Naive thymus-derived CD4-positive, alpha-beta T cell (primary cell): ENCODE data around the gene MMP17. TPM values are rescaled to one million over a fixed set of nuclear protein-coding genes. Genes with fewer than 3 reads are reported as not detected.
A peak's percentile ranks its signal among the peaks of the same experiment; 100 is the strongest.

Experiments used
- ATAC-seq: fragments of 150-1000 bp; cut with Tn5 transposase; 2 replicates; pipeline ENCODE4 v1.10.0; 2021; ENCODE audit warnings: mild to moderate bottlenecking, moderate library complexity
- CTCF ChIA-PET: fragments of 350-600 bp; sonication (Branson Sonifier 250); formaldehyde crosslinking; loops from one replicate; lab custom pipeline; 2021; ENCODE audit warnings: antibody characterized with exemption; lab: Charles Lee
- POLR2A ChIA-PET: fragments of 350-600 bp; sonication (Branson Sonifier 250); formaldehyde crosslinking; loops from one replicate; lab custom pipeline; 2021; ENCODE audit warnings: antibody characterized with exemption, inconsistent platforms; lab: Charles Lee
- DNase-seq, 9 donors: peaks; one replicate each; pipeline versions ENCODE4 v3.0.0 to v3.0.0-alpha.2; 2020 to 2022; ENCODE audit warnings: mixed read lengths in 1 of 9
- H3K27ac ChIP-seq: one replicate; pipeline ENCODE4 v1.7.0; 2013; ENCODE audit warnings: mild to moderate bottlenecking, low read depth, low read length, moderate library complexity
- H3K27me3 ChIP-seq, 2 donors: one replicate each; pipeline ENCODE4 v1.7.0; 2013; ENCODE audit warnings: low read length in 2 of 2, mild to moderate bottlenecking in 2 of 2, moderate library complexity in 2 of 2; ENCODE audit not compliant: control insufficient read depth in 2 of 2, insufficient read depth in 2 of 2
- H3K36me3 ChIP-seq, 3 experiments: 1 replicate in 2 of 3; 2 replicates in 1 of 3; pipeline ENCODE4 v1.7.0; 2013; ENCODE audit warnings: low read length in 3 of 3, mild to moderate bottlenecking in 3 of 3, moderate library complexity in 1 of 3; ENCODE audit not compliant: insufficient read depth in 3 of 3, control insufficient read depth in 2 of 3
- H3K4me1 ChIP-seq, 2 donors: one replicate each; pipeline ENCODE4 v1.7.0; 2013; ENCODE audit warnings: low read length in 2 of 2, mild to moderate bottlenecking in 2 of 2, moderate library complexity in 1 of 2; ENCODE audit not compliant: control insufficient read depth in 2 of 2, insufficient read depth in 2 of 2
- H3K4me3 ChIP-seq: 2 replicates; pipeline ENCODE4 v1.7.0; 2013; ENCODE audit warnings: mild to moderate bottlenecking, low read length
- H3K9me3 ChIP-seq, 3 experiments: 1 replicate in 2 of 3; 2 replicates in 1 of 3; pipeline ENCODE4 v1.7.0; 2013; ENCODE audit warnings: low read length in 3 of 3; ENCODE audit not compliant: control insufficient read depth in 2 of 3
- H3K27ac Mint-ChIP-seq, 9 donors: one replicate each; pipeline ENCODE4 v1.8.0; 2020 to 2022; ENCODE audit warnings: mixed read lengths in 9 of 9, mild to moderate bottlenecking in 8 of 9, moderate library complexity in 5 of 9, inconsistent platforms in 2 of 9
- H3K27me3 Mint-ChIP-seq, 5 donors: one replicate each; pipeline ENCODE4 v1.8.0; 2021 to 2022; ENCODE audit warnings: mixed read lengths in 5 of 5, mild to moderate bottlenecking in 1 of 5
- H3K36me3 Mint-ChIP-seq, 5 donors: one replicate each; pipeline ENCODE4 v1.8.0; 2020 to 2022; ENCODE audit warnings: mixed read lengths in 5 of 5, mild to moderate bottlenecking in 3 of 5, inconsistent platforms in 1 of 5
- H3K4me1 Mint-ChIP-seq, 7 donors: one replicate each; pipeline ENCODE4 v1.8.0; 2020 to 2022; ENCODE audit warnings: mixed read lengths in 7 of 7, mild to moderate bottlenecking in 3 of 7, inconsistent platforms in 1 of 7
- H3K4me3 Mint-ChIP-seq, 10 donors: one replicate each; pipeline ENCODE4 v1.8.0; 2020 to 2022; ENCODE audit warnings: mild to moderate bottlenecking in 10 of 10, mixed read lengths in 10 of 10, moderate library complexity in 6 of 10, inconsistent platforms in 2 of 10
- H3K9me3 Mint-ChIP-seq, 11 donors: one replicate each; pipeline ENCODE4 v1.8.0; 2020 to 2022; ENCODE audit warnings: mixed read lengths in 11 of 11, mild to moderate bottlenecking in 4 of 11, inconsistent platforms in 1 of 11, moderate library complexity in 1 of 11
- intact Hi-C, 2 donors: fragments of 100-400 bp; cut with micrococcal nuclease; formaldehyde crosslinking; loops; one replicate each; pipeline ENCODE4 v1.15.1; 2023
- polyA plus RNA-seq, 2 donors: library from polyadenylated mRNA; unstranded; fragments of 300-500 nt; fragmentation: Illumina TruSeq; gene quantifications; one replicate each; pipeline ENCODE4 v1.2.3, GENCODE V29; 2021
- total RNA-seq, 6 experiments: library from RNA in 5 of 6; stranded (reverse) in 5 of 6; gene quantifications; 1 replicate in 5 of 6; 2 replicates in 1 of 6; pipeline ENCODE4 v1.2.3 and lab custom pipeline; 2021 to 2026

Gene MMP17
- total and polyA plus RNA-seq, 7 experiments from 2014 or later: 1.1 to 9.3 TPM; not detected in 5

DNA sequence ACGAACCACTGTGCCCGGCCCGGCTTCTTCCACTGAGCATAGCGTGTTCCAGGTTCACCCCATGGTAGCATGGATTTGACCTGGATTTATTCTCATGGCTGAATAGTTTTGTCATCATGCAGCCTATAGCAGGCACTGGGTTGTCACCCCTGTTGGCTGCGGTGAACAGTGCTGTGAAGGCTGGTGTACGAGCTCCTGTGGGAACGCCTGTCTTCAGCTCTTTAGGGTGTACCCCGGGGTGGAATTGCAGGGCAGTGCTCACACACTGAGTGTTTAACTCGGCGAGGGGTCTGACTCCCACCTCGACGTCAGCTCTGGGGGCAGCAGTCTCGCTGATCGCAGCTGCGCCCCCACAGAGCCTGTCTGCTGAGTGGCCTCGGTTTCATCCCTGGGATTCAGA lies 15.3 kb downstream of the MMP17 start:
- ChIA-PET POLR2A (no interaction called here), CTCF (interaction anchor here (0.6 kb wide), 1 partner anchor 30 kb away, joined by 3 read pairs; no protein-coding TSS in a partner anchor)
- no peak overlapping the region for H3K4me3 Mint-ChIP-seq
- intact Hi-C loops: no loop called here
- H3K27ac ChIP-seq: no peak overlapping the region
- no peaks in the 10 kb centered on the region for H3K27me3 Mint-ChIP-seq
- no peaks in the 10 kb centered on the region for H3K9me3 ChIP-seq
- H3K36me3 ChIP-seq: no peaks in the 10 kb centered on the region
- H3K9me3 Mint-ChIP-seq: no peaks in the 10 kb centered on the region
- ATAC-seq: no peak
- no peak overlapping the region for H3K27ac Mint-ChIP-seq
- no peaks in the 10 kb centered on the region for H3K4me1 ChIP-seq
- H3K4me1 Mint-ChIP-seq: no peaks in the 10 kb centered on the region
- no peaks in the 10 kb centered on the region for H3K27me3 ChIP-seq
- no peak for DNase-seq
- H3K36me3 Mint-ChIP-seq: no peaks in the 10 kb centered on the region
- no peak overlapping the region for H3K4me3 ChIP-seq

DNA sequence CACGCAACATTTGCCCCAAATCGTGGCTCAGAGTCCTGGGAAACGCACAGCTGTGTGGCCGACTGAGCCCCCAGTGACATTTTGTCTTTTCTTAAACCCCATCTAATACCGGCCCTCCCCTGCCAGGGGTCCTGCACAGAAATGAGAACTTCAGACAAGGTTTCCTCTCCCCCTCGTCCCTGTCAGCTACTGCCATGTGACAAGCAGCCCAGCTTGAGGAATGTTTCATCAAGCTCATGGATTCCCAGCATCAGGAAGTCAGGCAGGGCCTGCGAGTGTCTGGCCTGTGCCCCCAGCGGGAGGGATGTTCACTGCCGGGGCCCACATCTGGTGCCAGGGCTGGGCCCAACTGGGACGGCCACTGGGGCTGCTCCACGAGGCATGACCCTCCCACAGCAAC lies 15.9 kb downstream of the MMP17 start:
- H3K9me3 Mint-ChIP-seq: no peaks in the 10 kb centered on the region
- no peak overlapping the region for H3K27ac Mint-ChIP-seq
- no peaks in the 10 kb centered on the region for H3K36me3 ChIP-seq
- H3K4me3 Mint-ChIP-seq: no peak overlapping the region
- H3K27me3 Mint-ChIP-seq: no peaks in the 10 kb centered on the region
- no peaks in the 10 kb centered on the region for H3K36me3 Mint-ChIP-seq
- intact Hi-C loops: no loop called here
- H3K4me3 ChIP-seq: no peak overlapping the region
- ATAC-seq: no peak
- H3K4me1 Mint-ChIP-seq: no peaks in the 10 kb centered on the region
- H3K27ac ChIP-seq: no peak overlapping the region
- H3K4me1 ChIP-seq: no peaks in the 10 kb centered on the region
- no peaks in the 10 kb centered on the region for H3K27me3 ChIP-seq
- ChIA-PET POLR2A (no interaction called here), CTCF (interaction anchor here (0.6 kb wide), 1 partner anchor 30 kb away, joined by 3 read pairs; no protein-coding TSS in a partner anchor)
- H3K9me3 ChIP-seq: no peaks in the 10 kb centered on the region
- no peak for DNase-seq

DNA sequence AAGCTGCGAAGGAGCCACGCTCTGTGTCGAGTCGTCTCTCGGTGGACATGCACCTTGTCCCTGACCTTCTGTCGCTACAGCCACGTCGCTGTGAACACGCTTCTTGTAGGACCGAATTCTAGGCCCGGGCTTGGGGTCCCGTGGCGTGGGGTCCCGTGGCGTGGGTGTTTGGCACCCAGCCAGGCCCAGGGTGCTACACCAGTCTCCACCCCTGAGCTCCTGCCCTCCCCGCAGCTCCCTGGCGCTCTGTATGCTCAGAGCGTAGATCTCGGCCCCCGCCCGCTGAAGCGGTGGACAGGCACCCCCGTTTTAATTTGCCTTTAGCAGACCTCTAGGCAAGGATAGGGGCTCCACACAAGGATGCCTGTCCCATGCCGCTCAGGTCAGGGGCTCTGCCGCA lies 16.5 kb downstream of the MMP17 start:
- intact Hi-C loops: no loop called here
- no peak overlapping the region for H3K4me3 Mint-ChIP-seq
- DNase-seq: no peak
- no peaks in the 10 kb centered on the region for H3K9me3 Mint-ChIP-seq
- no peaks in the 10 kb centered on the region for H3K27me3 Mint-ChIP-seq
- ATAC-seq: no peak
- no peak overlapping the region for H3K27ac Mint-ChIP-seq
- H3K9me3 ChIP-seq: no peaks in the 10 kb centered on the region
- ChIA-PET POLR2A (no interaction called here), CTCF (no interaction called here)
- no peaks in the 10 kb centered on the region for H3K36me3 Mint-ChIP-seq
- no peaks in the 10 kb centered on the region for H3K36me3 ChIP-seq
- H3K4me1 Mint-ChIP-seq: no peaks in the 10 kb centered on the region
- no peaks in the 10 kb centered on the region for H3K4me1 ChIP-seq
- H3K27ac ChIP-seq: no peak overlapping the region
- H3K27me3 ChIP-seq: no peaks in the 10 kb centered on the region
- H3K4me3 ChIP-seq: no peak overlapping the region

DNA sequence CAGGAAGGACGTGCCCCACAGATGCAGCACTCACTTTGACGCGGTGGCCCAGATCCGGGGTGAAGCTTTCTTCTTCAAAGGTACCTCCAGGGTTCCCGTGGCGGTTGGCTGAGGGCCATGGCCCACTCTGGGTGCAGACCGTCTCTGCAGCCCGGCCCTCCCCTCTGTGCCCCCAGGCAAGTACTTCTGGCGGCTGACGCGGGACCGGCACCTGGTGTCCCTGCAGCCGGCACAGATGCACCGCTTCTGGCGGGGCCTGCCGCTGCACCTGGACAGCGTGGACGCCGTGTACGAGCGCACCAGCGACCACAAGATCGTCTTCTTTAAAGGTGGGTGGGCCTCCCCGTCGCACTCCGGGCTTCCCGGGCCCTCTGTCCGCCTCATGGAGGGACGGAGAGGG lies 16.9 kb downstream of the MMP17 start:
- Histone ChIP-seq H3K36me3 (no peaks in the 10 kb centered on the region), H3K4me1 (no peaks in the 10 kb centered on the region), H3K9me3 (no peaks in the 10 kb centered on the region), H3K27me3 (no peaks in the 10 kb centered on the region), H3K4me3 (no peak overlapping the region), H3K27ac (no peak overlapping the region)
- intact Hi-C loops: no loop called here
- ATAC-seq: no peak
- ChIA-PET CTCF (no interaction called here), POLR2A (no interaction called here)
- H3K27ac Mint-ChIP-seq: no peak overlapping the region
- H3K36me3 Mint-ChIP-seq: no peaks in the 10 kb centered on the region
- H3K4me1 Mint-ChIP-seq: no peaks in the 10 kb centered on the region
- H3K4me3 Mint-ChIP-seq: no peak overlapping the region
- no peaks in the 10 kb centered on the region for H3K27me3 Mint-ChIP-seq
- no peak for DNase-seq
- H3K9me3 Mint-ChIP-seq: no peaks in the 10 kb centered on the region

DNA sequence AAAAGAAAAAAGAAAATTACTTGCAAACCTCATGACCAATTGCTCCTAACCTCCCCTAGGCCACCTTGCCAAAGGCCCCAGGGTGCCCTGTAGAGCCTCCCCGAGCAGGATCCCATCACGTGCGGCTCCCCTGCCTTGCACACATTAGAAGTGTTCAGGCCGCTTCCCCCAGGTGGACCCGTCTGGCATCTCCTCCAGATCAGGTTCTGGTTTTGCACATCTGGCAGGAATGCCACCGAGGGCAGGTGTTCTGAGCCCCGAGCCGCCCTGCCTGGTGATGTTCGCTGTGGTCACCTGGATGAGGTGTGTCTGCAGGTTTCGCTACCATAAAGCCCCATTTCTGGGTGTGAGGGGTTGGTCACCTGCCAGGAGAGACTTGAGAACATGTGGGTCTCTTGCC lies 19.3 kb downstream of the MMP17 start:
- H3K36me3 ChIP-seq: no peaks in the 10 kb centered on the region
- Mint-ChIP-seq H3K27ac (peak overlapping the region in 1 of 9 donors; percentile 32), H3K4me3 (no peak overlapping the region), H3K4me1 (no peaks in the 10 kb centered on the region), H3K36me3 (no peaks in the 10 kb centered on the region), H3K9me3 (no peaks in the 10 kb centered on the region), H3K27me3 (no peaks in the 10 kb centered on the region)
- H3K4me1 ChIP-seq: no peaks in the 10 kb centered on the region
- H3K4me3 ChIP-seq: no peak overlapping the region
- ATAC-seq: no peak
- no peak for DNase-seq
- intact Hi-C loops: no loop called here
- H3K27ac ChIP-seq: no peak overlapping the region
- POLR2A ChIA-PET: no interaction called here
- H3K27me3 ChIP-seq: no peaks in the 10 kb centered on the region
- no peaks in the 10 kb centered on the region for H3K9me3 ChIP-seq
- CTCF ChIA-PET: no interaction called here

DNA sequence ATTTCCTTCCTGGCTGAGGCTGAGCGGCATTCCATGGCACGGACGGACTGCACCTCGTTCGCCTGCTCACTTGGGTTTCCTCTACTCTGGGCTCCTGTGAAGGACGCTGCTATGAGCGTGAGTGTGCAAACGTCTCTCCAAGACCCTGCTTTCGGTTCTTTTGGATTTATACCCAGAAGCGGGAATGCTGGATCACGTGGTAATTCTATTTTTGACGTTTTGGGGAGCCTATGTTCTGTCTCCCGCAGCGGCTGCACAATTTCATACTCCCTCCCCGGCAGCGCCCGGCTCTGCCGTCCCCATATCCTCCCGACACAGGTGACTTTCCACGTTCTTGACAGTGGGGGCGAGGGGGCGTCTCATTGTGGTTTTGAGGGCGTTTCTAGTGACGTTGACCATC lies 20.6 kb downstream of the MMP17 start:
- no peaks in the 10 kb centered on the region for H3K36me3 Mint-ChIP-seq
- H3K9me3 ChIP-seq: no peaks in the 10 kb centered on the region
- no peaks in the 10 kb centered on the region for H3K4me1 ChIP-seq
- no peaks in the 10 kb centered on the region for H3K27me3 ChIP-seq
- no peak for ATAC-seq
- H3K36me3 ChIP-seq: no peaks in the 10 kb centered on the region
- no peak overlapping the region for H3K27ac ChIP-seq
- no peak overlapping the region for H3K27ac Mint-ChIP-seq
- no peaks in the 10 kb centered on the region for H3K9me3 Mint-ChIP-seq
- H3K27me3 Mint-ChIP-seq: no peaks in the 10 kb centered on the region
- intact Hi-C loops: no loop called here
- ChIA-PET POLR2A (no interaction called here), CTCF (no interaction called here)
- DNase-seq: no peak
- no peak overlapping the region for H3K4me3 ChIP-seq
- peaks cover 0 to 3% (median 0%) of the 10 kb centered on the region in 7 donors for H3K4me1 Mint-ChIP-seq
- H3K4me3 Mint-ChIP-seq: no peak overlapping the region

DNA sequence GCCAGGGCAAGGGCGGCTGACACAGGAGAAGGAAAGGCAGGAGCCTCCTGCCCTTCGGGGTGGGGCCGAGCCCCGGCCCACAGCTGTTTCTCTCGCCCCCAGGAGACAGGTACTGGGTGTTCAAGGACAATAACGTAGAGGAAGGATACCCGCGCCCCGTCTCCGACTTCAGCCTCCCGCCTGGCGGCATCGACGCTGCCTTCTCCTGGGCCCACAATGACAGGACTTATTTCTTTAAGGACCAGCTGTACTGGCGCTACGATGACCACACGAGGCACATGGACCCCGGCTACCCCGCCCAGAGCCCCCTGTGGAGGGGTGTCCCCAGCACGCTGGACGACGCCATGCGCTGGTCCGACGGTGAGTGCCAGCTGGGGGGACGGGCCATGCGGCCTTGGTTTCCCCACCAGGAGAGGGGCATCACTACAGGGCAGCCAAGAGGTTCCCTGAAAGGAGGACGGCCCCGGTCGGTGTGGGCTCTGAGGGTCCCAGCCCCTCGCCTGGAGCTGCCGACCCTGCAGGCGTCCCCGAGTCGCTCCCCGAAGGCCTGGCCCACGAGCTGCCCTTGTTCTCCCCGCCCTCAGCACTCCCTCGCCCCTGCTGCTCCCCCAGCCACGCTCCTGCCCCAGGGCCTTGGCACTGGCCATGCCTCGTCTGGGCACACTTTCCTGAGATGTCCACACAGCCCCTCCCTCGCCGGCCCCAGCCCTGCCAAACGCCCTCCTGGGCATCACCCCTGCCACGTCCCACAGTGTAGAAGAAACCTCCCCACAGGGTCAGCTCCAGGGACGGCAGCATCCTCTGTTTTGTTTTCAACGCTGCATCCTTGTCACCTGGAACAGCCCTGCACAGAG lies 21.7 kb downstream of the MMP17 start:
- CTCF ChIA-PET: interaction anchor here (0.6 kb wide), 1 partner anchor 745 kb away, joined by 3 read pairs; no protein-coding TSS in a partner anchor
- no peak overlapping the region for H3K27ac ChIP-seq
- Mint-ChIP-seq H3K4me3 (no peak overlapping the region), H3K27ac (no peak overlapping the region), H3K9me3 (no peaks in the 10 kb centered on the region), H3K27me3 (no peaks in the 10 kb centered on the region), H3K36me3 (no peaks in the 10 kb centered on the region), H3K4me1 (peaks cover 0 to 3% (median 0%) of the 10 kb centered on the region in 7 donors)
- no peaks in the 10 kb centered on the region for H3K4me1 ChIP-seq
- H3K4me3 ChIP-seq: no peak overlapping the region
- intact Hi-C loops: loop anchor here in 1 of 2 donors (2.0 kb wide), 1 partner anchor 151 kb away; no protein-coding TSS in a partner anchor
- H3K36me3 ChIP-seq: no peaks in the 10 kb centered on the region
- no peaks in the 10 kb centered on the region for H3K9me3 ChIP-seq
- ATAC-seq (no peak), DNase-seq (no peak)
- POLR2A ChIA-PET: no interaction called here
- no peaks in the 10 kb centered on the region for H3K27me3 ChIP-seq
